Measurements from ENCODE around the gene ALK. TPM values are rescaled to one million over a fixed set of nuclear protein-coding genes. Genes with fewer than 3 reads are reported as not detected.

Gene ALK
- total RNA-seq, 4 donors from 2014 or later, result 0.08 to 0.40 (median 0.28) TPM

GRCh38 chr2:29187926-29188325, 733.5 kb downstream of the ALK start:
- intact Hi-C loops (cut with DNase I), result no loop called here
- TF ChIP-seq, protein P1, sequence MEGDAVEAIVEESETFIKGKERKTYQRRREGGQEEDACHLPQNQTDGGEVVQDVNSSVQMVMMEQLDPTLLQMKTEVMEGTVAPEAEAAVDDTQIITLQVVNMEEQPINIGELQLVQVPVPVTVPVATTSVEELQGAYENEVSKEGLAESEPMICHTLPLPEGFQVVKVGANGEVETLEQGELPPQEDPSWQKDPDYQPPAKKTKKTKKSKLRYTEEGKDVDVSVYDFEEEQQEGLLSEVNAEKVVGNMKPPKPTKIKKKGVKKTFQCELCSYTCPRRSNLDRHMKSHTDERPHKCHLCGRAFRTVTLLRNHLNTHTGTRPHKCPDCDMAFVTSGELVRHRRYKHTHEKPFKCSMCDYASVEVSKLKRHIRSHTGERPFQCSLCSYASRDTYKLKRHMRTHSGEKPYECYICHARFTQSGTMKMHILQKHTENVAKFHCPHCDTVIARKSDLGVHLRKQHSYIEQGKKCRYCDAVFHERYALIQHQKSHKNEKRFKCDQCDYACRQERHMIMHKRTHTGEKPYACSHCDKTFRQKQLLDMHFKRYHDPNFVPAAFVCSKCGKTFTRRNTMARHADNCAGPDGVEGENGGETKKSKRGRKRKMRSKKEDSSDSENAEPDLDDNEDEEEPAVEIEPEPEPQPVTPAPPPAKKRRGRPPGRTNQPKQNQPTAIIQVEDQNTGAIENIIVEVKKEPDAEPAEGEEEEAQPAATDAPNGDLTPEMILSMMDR (IDR thresholded peaks at IDR 0.05), result no peak
- no peak for TF ChIP-seq POLR2A (IDR thresholded peaks at IDR 0.05)
- WGBS, 2 donors, result 81 to 91% methylated on average over 2 of the region's 2 CpGs

GRCh38 chr2:29186817-29187216, 734.6 kb downstream of the ALK start:
- no peak overlapping the region for H3K27ac ChIP-seq
- H3K9me3 ChIP-seq, result no peaks in the 10 kb centered on the region
- no peak overlapping the region for H3K4me3 ChIP-seq (replicated peaks in 1 of 3)
- intact Hi-C loops (cut with DNase I), result no loop called here
- no peak for DNase-seq
- no peaks in the 10 kb centered on the region for H3K4me1 ChIP-seq
- 96 to 98% methylated on average over 1 of the region's 1 CpG for WGBS, 2 donors
- TF ChIP-seq, protein P1 (IDR thresholded peaks at IDR 0.05), result no peak
- TF ChIP-seq POLR2A (IDR thresholded peaks at IDR 0.05), result no peak
- no peaks in the 10 kb centered on the region for H3K27me3 ChIP-seq
- H3K36me3 ChIP-seq, result peaks cover 0 to 13% of the 10 kb centered on the region in 2 donors

More at GRCh38 chr2:29187926-29188325, 733.5 kb downstream of the ALK start:
- no peak for DNase-seq
- Histone ChIP-seq H3K27me3 (no peaks in the 10 kb centered on the region), H3K36me3 (peaks cover 0 to 6% of the 10 kb centered on the region in 2 donors), H3K27ac (no peak overlapping the region), H3K4me3 (replicated peaks in 1 of 3) (no peak overlapping the region), H3K9me3 (no peaks in the 10 kb centered on the region), H3K4me1 (no peaks in the 10 kb centered on the region)

GRCh38 chr2:29184531-29184930, 736.9 kb downstream of the ALK start:
- Histone ChIP-seq H3K4me1 (no peaks in the 10 kb centered on the region), H3K9me3 (no peaks in the 10 kb centered on the region), H3K36me3 (peaks cover 5 to 20% of the 10 kb centered on the region in 2 donors), H3K4me3 (replicated peaks in 1 of 3) (no peak overlapping the region), H3K27me3 (no peaks in the 10 kb centered on the region), H3K27ac (no peak overlapping the region)
- no peak for DNase-seq
- TF ChIP-seq POLR2A (IDR thresholded peaks at IDR 0.05), result no peak
- TF ChIP-seq, protein P1 (IDR thresholded peaks at IDR 0.05), result no peak
- 94% methylated on average over 6 of the region's 6 CpGs for WGBS, 2 donors
- intact Hi-C loops (cut with DNase I), result no loop called here

DNA sequence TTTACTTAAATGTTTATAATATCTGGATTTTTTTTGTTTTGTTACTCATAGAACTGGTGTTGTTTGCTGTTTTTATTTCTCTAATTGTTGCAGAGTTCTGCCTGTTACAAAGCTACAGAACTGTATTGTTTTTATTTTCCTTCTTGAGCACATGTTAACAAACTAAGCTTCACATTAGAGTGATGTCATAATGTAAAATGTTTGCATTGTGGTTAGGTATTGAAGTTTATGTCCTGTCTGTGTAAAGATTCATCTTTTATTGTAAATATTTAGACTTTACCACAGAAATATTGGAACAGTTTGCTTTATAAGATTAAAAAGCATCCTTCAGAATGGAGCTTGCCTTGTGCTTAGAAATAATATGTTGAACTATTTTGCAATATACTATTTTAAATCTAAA, 738.5 kb downstream of the ALK start:
- DNase-seq, result no peak
- H3K4me1 ChIP-seq, result no peaks in the 10 kb centered on the region
- H3K36me3 ChIP-seq, result peaks cover 5 to 20% of the 10 kb centered on the region in 2 donors
- no peaks in the 10 kb centered on the region for H3K27me3 ChIP-seq
- intact Hi-C loops (cut with DNase I), result no loop called here
- TF ChIP-seq POLR2A (IDR thresholded peaks at IDR 0.05), result no peak
- TF ChIP-seq, protein P1 (IDR thresholded peaks at IDR 0.05), result no peak
- no peaks in the 10 kb centered on the region for H3K9me3 ChIP-seq
- no peak overlapping the region for H3K27ac ChIP-seq
- H3K4me3 ChIP-seq (replicated peaks in 1 of 3), result no peak overlapping the region

DNA sequence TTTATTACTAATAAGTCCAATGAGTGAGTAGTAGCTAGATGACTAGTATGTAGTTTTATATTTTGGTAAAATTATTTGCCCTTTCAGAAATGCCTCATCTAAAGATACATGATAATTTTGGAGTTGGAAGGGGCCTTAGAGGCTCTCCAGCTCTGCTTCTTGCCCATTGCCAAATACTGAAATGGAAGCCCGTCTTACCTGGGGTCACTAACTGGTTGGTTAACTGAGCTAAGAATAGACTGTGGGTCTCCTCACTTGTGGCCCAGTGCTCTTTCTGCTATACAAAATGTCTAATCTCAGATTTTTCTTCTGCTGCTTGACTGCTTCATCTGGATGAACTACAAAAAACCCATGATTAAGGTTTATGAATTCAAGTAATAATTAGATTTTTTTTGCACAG, 739.1 kb downstream of the ALK start:
- no peak overlapping the region for H3K27ac ChIP-seq
- intact Hi-C loops (cut with DNase I), result no loop called here
- 72 to 100% methylated on average over 1 of the region's 1 CpG for WGBS, 2 donors
- H3K36me3 ChIP-seq, result peaks cover 5 to 20% of the 10 kb centered on the region in 2 donors
- H3K4me1 ChIP-seq, result no peaks in the 10 kb centered on the region
- H3K9me3 ChIP-seq, result no peaks in the 10 kb centered on the region
- no peak for DNase-seq
- no peaks in the 10 kb centered on the region for H3K27me3 ChIP-seq
- H3K4me3 ChIP-seq (replicated peaks in 1 of 3), result no peak overlapping the region
- TF ChIP-seq, protein P1 (IDR thresholded peaks at IDR 0.05), result no peak
- TF ChIP-seq POLR2A (IDR thresholded peaks at IDR 0.05), result no peak

Data from thyroid gland (tissue), 4 donors.